ENCODE results near the gene UMOD.

DNA sequence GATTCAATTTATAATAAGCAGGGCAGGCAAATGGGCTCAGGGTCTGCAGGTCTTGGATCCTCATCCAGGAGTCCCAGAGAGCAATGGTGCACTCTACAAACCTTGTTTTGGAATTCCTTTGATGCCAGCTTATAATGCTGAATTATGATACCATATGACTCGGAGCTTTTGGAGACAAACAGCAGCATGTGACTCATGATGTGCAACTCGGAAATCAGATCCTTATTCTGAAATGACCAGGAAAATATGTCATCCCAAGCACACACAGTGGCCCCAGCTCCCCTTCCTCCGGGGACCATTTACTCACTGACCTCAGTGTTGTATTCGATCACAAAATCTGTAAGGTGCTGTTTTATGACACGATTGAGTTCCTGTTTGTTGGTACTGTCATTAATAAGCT, 20.2 kb upstream of the UMOD start:
- TF ChIP-seq CTCF (conservative IDR thresholded peaks at IDR 0.05) (no peak), EZH2 (IDR thresholded peaks at IDR 0.05; ENCODE audit: low read depth) (no peak)
